ENCODE results near the gene ARID4B.

DNA sequence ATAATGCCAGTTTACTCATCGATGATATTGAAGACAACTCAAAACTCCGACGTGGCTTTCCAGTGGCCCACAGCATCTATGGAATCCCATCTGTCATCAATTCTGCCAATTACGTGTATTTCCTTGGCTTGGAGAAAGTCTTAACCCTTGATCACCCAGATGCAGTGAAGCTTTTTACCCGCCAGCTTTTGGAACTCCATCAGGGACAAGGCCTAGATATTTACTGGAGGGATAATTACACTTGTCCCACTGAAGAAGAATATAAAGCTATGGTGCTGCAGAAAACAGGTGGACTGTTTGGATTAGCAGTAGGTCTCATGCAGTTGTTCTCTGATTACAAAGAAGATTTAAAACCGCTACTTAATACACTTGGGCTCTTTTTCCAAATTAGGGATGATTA is 14.1 kb upstream of the ARID4B start:
- no peak for TF ChIP-seq EZH2 (IDR thresholded peaks at IDR 0.05; ENCODE audit: borderline replicate concordance, low read depth, low read length, severe bottlenecking)
- TF ChIP-seq, protein P1, sequence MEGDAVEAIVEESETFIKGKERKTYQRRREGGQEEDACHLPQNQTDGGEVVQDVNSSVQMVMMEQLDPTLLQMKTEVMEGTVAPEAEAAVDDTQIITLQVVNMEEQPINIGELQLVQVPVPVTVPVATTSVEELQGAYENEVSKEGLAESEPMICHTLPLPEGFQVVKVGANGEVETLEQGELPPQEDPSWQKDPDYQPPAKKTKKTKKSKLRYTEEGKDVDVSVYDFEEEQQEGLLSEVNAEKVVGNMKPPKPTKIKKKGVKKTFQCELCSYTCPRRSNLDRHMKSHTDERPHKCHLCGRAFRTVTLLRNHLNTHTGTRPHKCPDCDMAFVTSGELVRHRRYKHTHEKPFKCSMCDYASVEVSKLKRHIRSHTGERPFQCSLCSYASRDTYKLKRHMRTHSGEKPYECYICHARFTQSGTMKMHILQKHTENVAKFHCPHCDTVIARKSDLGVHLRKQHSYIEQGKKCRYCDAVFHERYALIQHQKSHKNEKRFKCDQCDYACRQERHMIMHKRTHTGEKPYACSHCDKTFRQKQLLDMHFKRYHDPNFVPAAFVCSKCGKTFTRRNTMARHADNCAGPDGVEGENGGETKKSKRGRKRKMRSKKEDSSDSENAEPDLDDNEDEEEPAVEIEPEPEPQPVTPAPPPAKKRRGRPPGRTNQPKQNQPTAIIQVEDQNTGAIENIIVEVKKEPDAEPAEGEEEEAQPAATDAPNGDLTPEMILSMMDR (IDR thresholded peaks at IDR 0.05; ENCODE audit: extremely low read depth in 1 of 2, insufficient read depth in 1 of 2, low read depth in 1 of 2, low read length in 2 of 2) = no peak
- no peak for TF ChIP-seq GATA2 (IDR thresholded peaks at IDR 0.05; ENCODE audit: insufficient read depth, insufficient read length, low read depth, low read length)
- TF ChIP-seq POLR2A (IDR thresholded peaks at IDR 0.05; ENCODE audit: low read depth, low read length) = no peak
- no peak for TF ChIP-seq POLR2AphosphoS5 (IDR thresholded peaks at IDR 0.05; ENCODE audit: insufficient read depth, low read depth, low read length)
